MG63 (cell line): ENCODE results near the gene SAAL1. TPM values are rescaled to one million over a fixed set of nuclear protein-coding genes. Genes with fewer than 3 reads are reported as not detected.
"Not testable (repeated sequence)": the region's sequence is repeated elsewhere in the genome, so short reads cannot be mapped to it uniquely, and the experiment has no call there.

Experiments
- DNase-seq: peaks from one replicate; pipeline ENCODE4 v3.0.0-alpha.2; 2020
- H3K27me3 ChIP-seq: fragments of 250-450 bp; sonication (Bioruptor Pico); 2 replicates; pipeline ENCODE4 v1.5.1; 2020; ENCODE audit warnings: mild to moderate bottlenecking, moderate library complexity
- H3K36me3 ChIP-seq: fragments of 250-450 bp; sonication (Bioruptor Pico); 2 replicates; pipeline ENCODE4 v1.5.1; 2020; ENCODE audit warnings: mild to moderate bottlenecking, moderate library complexity
- H3K4me3 ChIP-seq: fragments of 250-450 bp; sonication (Bioruptor Pico); 2 replicates; pipeline ENCODE4 v1.5.1; 2020; ENCODE audit warnings: mild to moderate bottlenecking, moderate library complexity
- H3K9me3 ChIP-seq: fragments of 250-450 bp; sonication (Bioruptor Pico); 2 replicates; pipeline ENCODE4 v1.5.1; 2020; ENCODE audit warnings: mild to moderate bottlenecking, moderate library complexity
- total RNA-seq: library from RNA; depleted of rRNA; stranded (reverse); fragments of >200 nt; shearing (Covaris generic); gene quantifications from 2 replicates; pipeline ENCODE4 v1.2.3, GENCODE V29; 2014; ENCODE audit warnings: low replicate concordance; rRNA removed

The SAAL1 gene, protein sequence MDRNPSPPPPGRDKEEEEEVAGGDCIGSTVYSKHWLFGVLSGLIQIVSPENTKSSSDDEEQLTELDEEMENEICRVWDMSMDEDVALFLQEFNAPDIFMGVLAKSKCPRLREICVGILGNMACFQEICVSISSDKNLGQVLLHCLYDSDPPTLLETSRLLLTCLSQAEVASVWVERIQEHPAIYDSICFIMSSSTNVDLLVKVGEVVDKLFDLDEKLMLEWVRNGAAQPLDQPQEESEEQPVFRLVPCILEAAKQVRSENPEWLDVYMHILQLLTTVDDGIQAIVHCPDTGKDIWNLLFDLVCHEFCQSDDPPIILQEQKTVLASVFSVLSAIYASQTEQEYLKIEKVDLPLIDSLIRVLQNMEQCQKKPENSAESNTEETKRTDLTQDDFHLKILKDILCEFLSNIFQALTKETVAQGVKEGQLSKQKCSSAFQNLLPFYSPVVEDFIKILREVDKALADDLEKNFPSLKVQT
- 24.8 and 26.6 TPM in 2 replicates for total RNA-seq

- peak; percentile 71 for DNase-seq
- Histone ChIP-seq H3K4me3 (peak within 1 kb of the TSS; percentile 74), H3K9me3 (no peaks in the 10 kb centered on the region), H3K27me3 (no peaks in the 10 kb centered on the region), H3K36me3 (peaks cover 3% of the 10 kb centered on the region)
Measured at GRCh38 chr11:18105802-18106574, at the start of gene SAAL1. Gene SAAL1 (minus strand): TSS chr11:18106082. CDS start chr11:18106041, 41 bp downstream.

DNA sequence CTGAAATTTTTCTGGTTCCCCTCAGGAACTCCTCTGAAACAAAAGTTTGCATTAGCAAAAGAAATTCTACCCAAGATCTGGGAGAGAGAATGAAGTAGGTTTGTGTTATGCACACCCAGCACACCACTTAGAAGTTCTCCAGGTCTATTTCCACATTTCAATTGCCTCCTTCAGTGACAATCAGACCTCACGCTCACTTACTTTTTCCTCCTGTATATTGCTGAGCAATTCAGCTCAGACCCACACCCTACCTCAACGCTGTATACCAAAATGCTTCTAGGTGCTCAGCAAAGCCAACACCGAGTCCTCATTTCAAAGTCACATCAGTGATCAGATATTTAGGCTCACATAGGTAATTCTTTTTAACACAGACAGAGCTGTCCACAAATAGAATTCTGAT lies 45.7 kb upstream of the SAAL1 start:
- Histone ChIP-seq H3K9me3 (no peaks in the 10 kb centered on the region), H3K36me3 (no peaks in the 10 kb centered on the region), H3K4me3 (no peak overlapping the region), H3K27me3 (peaks cover 8% of the 10 kb centered on the region; the same call in 1 of the 2 replicates)
- no peak for DNase-seq

- no peaks in the 10 kb centered on the region for H3K36me3 ChIP-seq
- no peak for DNase-seq
- no peak overlapping the region for H3K4me3 ChIP-seq
- H3K27me3 ChIP-seq: peaks cover 8% of the 10 kb centered on the region; the same call in 1 of the 2 replicates
- no peaks in the 10 kb centered on the region for H3K9me3 ChIP-seq
Measured at GRCh38 chr11:18145837-18146236, 40.0 kb upstream of the SAAL1 start.

- Histone ChIP-seq H3K4me3 (no peak overlapping the region), H3K36me3 (no peaks in the 10 kb centered on the region), H3K27me3 (peaks cover 8% of the 10 kb centered on the region; the same call in 1 of the 2 replicates), H3K9me3 (no peaks in the 10 kb centered on the region)
- no peak for DNase-seq
Measured at GRCh38 chr11:18145025-18145424, 39.1 kb upstream of the SAAL1 start.

- Histone ChIP-seq H3K27me3 (peaks cover 8% of the 10 kb centered on the region; the same call in 1 of the 2 replicates), H3K9me3 (no peaks in the 10 kb centered on the region), H3K36me3 (no peaks in the 10 kb centered on the region), H3K4me3 (no peak overlapping the region)
- no peak for DNase-seq
Measured at GRCh38 chr11:18144243-18144642, 38.4 kb upstream of the SAAL1 start.

- Histone ChIP-seq H3K9me3 (no peaks in the 10 kb centered on the region), H3K36me3 (no peaks in the 10 kb centered on the region), H3K27me3 (no peaks in the 10 kb centered on the region), H3K4me3 (no peak overlapping the region)
- DNase-seq: no peak
Measured at GRCh38 chr11:18140145-18140544, 34.3 kb upstream of the SAAL1 start.

GRCh38 chr11:18137186-18137800 lies 31.4 kb upstream of the SAAL1 start:
- H3K27me3 ChIP-seq: no peaks in the 10 kb centered on the region
- H3K36me3 ChIP-seq: no peaks in the 10 kb centered on the region
- no peak overlapping the region for H3K4me3 ChIP-seq
- no peak for DNase-seq
- H3K9me3 ChIP-seq: no peaks in the 10 kb centered on the region

- H3K4me3 ChIP-seq: no peak overlapping the region
- DNase-seq: no peak
- no peaks in the 10 kb centered on the region for H3K9me3 ChIP-seq
- no peaks in the 10 kb centered on the region for H3K27me3 ChIP-seq
- no peaks in the 10 kb centered on the region for H3K36me3 ChIP-seq
Measured at GRCh38 chr11:18135308-18135707, 29.4 kb upstream of the SAAL1 start.

- H3K4me3 ChIP-seq: no peak within 1 kb of the TSS
- no peak for DNase-seq
- H3K9me3 ChIP-seq: no peaks in the 10 kb centered on the region
- H3K27me3 ChIP-seq: no peaks in the 10 kb centered on the region
- no peaks in the 10 kb centered on the region for H3K36me3 ChIP-seq
Measured at GRCh38 chr11:18132341-18132740, 26.5 kb upstream of the SAAL1 start, which contains the start of gene MRGPRX3. Gene MRGPRX3 (plus strand): TSS chr11:18132571. CDS start chr11:18137203, 4,632 bp downstream.

GRCh38 chr11:18131115-18131514 lies 25.2 kb upstream of the SAAL1 start:
- not testable (repeated sequence) for H3K27me3 ChIP-seq, DNase-seq, H3K9me3 ChIP-seq, H3K36me3 ChIP-seq, H3K4me3 ChIP-seq

GRCh38 chr11:18121331-18121828 lies 15.5 kb upstream of the SAAL1 start:
- not testable (repeated sequence) for H3K4me3 ChIP-seq, H3K27me3 ChIP-seq, DNase-seq, H3K36me3 ChIP-seq, H3K9me3 ChIP-seq

DNA sequence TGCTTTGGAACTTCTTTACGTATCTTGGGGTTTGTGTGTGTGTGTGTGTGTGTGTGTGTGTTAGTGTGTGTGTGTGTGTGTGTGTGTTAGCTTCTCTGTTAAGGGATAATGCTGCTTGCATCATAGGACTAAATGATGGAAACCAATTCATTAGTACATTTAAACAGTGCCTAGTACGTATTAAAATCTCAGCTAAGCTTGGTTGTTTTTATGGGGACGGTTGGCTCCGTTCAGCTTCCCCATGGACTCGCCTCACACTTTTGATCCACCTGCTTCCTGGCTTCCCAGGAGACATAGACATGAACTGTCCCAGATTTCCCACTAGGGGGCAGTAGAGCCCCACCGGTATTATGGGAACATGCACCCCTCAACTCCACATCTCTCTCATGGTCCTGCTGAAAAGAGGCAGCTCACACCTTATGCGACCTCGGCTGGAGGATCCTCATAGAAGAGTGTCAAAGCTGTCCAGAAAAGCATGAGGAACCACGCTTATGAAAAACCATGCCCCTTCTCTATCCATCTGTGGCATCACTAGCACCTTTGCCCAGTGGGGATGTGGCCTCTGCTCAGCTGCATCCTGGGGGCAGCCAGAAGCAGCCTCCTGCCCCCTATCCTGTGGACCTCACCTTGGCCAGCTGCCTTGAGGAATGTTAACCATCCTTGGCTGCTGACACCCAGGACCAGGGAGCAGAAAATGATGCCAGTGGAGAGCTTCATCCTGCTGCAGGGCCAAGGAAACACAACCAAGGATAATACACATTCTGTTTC lies 9.7 kb upstream of the SAAL1 start:
- Histone ChIP-seq H3K4me3 (no peak overlapping the region), H3K27me3 (peaks cover 4% of the 10 kb centered on the region; the same call in 1 of the 2 replicates), H3K9me3 (no peaks in the 10 kb centered on the region), H3K36me3 (no peaks in the 10 kb centered on the region)
- DNase-seq: peak; percentile 6

GRCh38 chr11:18111005-18111404 lies 5.1 kb upstream of the SAAL1 start:
- Histone ChIP-seq H3K27me3 (peaks cover 4% of the 10 kb centered on the region; the same call in 1 of the 2 replicates), H3K9me3 (no peaks in the 10 kb centered on the region), H3K4me3 (no peak overlapping the region), H3K36me3 (no peaks in the 10 kb centered on the region)
- DNase-seq: no peak

DNA sequence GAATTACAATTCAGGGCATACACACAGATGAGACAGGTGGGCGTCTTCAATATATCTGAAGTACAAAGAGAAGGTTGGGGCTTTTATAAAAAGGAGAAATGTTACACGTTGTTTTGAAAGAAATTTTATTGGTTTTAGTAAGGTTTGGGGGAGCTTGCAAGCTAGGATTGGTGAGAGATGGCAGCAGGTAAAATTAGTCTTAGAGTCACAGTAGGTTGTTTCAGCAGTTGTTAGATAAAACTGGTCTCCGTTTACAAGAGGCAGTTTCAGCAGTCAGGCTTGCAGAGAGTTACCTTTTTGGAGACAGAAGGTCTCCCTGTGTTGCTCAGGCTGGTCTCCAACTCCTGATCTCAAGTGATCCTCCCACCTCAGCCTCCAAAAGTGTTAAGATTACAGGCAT lies 2.4 kb upstream of the SAAL1 start:
- DNase-seq: no peak
- no peaks in the 10 kb centered on the region for H3K9me3 ChIP-seq
- H3K36me3 ChIP-seq: no peaks in the 10 kb centered on the region; the same call in none of the 2 replicates
- peaks cover under 1% of the 10 kb centered on the region; the same call in 1 of the 2 replicates for H3K27me3 ChIP-seq
- no peak overlapping the region for H3K4me3 ChIP-seq

- no peaks in the 10 kb centered on the region for H3K9me3 ChIP-seq
- no peak for DNase-seq
Measured at GRCh38 chr11:18106688-18107087, 806 bp upstream of the SAAL1 start.

More at GRCh38 chr11:18106688-18107087, 806 bp upstream of the SAAL1 start:
- H3K36me3 ChIP-seq: peaks cover 3% of the 10 kb centered on the region
- no peaks in the 10 kb centered on the region for H3K27me3 ChIP-seq
- H3K4me3 ChIP-seq: no peak overlapping the region
